ENCODE measurements around the gene SOX21.
"Not testable (repeated sequence)": the region's sequence is repeated elsewhere in the genome, so short reads cannot be mapped to it uniquely, and the experiment has no call there.

Gene SOX21

DNA sequence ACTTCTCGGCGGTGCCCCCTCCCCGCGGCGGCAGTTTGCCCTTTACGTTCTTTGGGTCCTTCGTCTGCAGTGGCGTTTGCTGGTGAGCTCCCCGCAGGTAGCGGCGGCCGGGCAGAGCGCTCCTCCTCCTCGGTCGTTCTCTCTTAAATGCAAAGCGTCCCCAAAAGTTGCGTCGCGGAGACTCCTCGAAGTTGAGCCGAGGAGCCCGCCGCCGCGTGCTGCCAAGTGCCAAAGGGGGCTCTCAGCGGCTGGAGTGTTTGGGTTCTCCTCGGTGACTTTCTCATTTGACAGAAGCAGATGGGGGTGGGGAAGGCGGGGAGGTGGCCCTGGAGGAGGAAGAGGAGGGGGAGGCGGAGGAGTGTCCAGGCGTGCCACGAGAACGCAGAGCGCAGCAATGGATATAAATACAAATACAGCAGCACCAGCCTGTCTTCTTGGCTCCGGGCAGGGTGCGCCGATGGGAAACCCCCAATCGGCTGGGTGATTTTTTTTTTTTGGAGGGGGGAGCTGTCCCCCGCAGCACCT lies at the start of gene SOX21:
Gene SOX21, minus strand, starts transcription at position 259 of the 525 bp plus-strand sequence. CDS start 496 bp downstream, outside the sequence.
- peak in 40 of 56 donors; percentile 12 to 70 (median 39) for DNase-seq

DNA sequence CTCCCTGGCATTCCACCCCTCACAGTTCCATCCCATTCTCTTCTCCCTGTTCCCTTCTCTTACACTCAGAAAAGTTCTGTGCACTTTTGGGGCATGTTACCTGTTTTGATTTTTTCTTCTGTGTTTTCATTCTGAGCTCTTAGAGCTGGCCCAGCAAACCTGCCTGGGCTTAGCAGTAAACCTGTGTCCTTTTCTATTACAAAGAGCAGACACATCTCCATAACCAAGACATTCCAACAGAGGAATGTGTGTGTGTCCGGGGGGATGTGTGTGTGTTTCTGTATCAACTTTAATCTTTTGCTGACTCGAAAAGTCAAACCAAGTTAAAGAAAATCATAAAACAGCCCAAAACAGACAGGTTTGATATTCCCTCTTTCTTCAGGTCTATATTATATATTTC lies 49.1 kb upstream of the SOX21 start:
- no peak for DNase-seq

DNA sequence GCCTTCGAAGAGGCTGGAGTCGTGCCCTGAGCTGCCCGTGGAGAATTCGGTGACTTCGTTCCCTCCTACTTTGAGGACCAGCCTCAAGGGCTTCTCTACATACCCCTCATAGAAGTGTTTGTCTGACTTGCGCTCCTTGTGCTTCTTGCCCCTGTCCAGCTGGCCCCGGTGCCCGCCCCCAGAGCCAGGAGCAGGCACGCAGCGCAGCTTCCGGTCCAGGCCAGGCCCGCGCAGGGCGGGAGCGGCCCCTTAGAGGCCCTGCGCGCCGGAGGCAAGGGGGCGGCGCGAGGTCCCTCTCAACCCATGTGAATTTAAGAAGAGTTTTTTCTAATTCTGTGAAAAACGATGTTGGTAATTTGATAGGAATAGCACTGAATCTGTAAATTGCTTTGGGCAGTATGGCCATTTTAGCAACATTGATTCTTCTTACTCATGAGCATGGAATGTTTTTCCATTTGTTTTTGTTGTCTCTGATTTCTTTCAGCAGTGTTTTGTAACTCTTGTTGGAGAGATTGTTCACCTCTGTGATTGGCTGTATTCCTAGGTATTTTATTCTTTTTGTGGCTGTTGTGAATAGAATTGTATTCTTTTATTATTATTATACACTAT lies 46.9 kb upstream of the SOX21 start:
- no peak for DNase-seq

DNA sequence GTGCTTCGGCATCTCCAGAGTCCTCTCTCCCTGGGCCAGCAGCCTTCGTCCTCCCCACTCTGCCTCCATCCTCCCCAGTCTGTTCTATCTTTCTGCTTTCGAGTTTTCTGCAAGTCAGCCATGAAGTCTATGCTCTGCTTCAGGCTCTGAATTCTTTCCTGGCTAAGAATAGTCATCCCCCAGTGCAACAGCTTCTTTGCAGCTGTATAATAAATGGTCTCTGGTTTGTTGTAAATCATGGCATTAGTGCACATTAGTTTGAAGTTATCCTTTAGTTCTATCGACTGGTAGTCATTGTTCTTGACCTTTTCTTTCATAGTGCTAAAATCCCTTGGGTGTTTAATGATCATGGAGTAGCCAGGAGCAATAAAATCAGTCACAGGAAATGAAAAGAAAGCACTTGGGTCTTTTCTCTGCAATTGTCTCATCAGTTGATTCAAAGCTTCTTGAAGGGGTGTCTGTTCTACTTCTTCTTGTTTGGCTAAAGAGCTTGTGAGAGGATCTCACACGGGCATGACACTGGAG lies 46.2 kb upstream of the SOX21 start:
- no peak for DNase-seq

DNA sequence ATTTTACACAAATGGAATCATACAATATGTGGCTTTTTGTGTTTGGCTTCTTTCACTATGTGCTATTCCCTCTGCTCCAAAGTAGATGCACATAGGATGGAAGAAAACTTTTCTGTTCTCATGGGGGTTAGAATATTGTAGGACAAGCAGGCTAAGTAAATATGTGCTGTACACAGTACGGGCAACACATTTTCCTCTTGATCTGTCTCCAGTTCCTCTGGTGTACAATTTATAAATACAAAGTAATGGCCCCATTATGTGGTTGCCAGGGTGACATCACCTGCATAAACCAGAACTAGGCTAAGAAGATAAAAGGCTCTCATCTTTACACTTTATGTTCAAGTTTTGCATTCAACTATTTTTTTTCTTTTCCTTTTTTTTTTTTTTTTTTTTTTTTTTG lies 41.0 kb upstream of the SOX21 start:
- no peak for DNase-seq

DNA sequence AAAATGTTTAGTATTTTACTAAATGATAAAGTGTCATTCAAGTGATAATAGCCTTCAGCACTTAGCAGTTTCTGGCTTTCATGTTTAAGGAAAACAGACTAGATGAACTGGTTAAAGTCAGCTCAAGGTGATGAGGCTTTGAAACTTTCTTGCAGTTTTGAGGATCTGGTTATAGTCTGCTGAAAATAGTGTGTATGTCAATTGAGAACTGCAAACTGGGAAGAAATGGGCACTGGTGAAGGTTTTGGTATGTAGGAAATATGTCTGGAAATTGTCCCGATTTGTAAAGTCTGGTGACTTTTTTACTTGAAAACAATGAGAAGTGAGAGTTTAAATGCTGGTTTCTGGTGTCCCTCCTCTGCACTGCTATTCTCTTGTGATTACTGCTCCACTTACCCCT lies 36.8 kb upstream of the SOX21 start:
- DNase-seq, result no peak

DNA sequence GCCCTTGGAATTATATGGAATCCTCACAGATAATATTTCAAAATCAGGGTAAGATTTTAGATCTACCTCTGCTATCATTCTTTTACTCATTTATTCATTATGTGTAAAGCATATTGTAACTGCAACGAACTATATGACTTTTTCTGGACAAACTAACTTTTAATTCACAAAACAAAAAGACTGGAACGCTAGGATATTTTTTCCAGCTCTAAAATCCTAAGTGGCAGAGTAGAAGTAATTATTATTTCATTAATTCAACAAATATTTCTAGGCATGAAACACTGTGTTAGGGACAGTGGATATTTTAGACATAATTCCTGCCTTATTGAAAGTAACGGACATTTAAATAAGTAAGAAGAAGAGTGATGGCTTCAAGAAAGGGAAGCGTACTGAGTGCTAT lies 26.9 kb upstream of the SOX21 start:
- DNase-seq, result no peak

DNA sequence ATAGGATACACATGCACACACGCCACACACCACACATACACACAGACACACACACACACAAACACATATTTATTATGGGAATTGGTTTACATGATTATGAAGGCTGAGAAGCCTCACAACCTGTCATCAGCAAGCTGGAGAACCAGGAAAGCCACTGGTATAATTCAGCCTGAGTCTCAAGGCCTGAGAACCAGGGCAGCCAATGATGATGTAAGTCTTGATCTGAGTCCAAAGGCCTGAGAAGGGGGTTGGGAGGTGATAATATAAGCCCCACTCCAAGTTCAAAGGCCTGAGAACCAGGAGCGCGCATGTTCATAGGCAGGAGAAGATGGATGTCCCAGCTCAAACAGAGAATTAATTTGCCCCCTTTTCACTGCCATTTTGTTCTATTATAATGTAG lies 18.7 kb upstream of the SOX21 start:
- DNase-seq, result no peak

DNA sequence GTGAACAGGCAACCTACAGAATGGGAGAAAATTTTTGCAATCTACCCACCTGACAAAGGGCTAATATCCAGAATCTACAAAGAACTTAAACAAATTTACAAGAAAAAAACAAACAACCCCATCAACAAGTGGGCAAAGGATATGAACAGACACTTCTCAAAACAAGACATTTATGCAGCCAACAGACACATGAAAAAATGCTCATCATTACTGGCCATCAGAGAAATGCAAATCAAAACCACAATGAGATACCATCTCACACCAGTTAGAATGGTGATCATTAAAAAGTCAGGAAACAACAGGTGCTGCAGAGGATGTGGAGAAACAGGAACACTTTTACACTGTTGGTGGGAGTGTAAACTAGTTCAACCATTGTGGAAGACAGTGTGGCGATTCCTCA lies 17.6 kb upstream of the SOX21 start:
- DNase-seq, result not testable (repeated sequence)

DNA sequence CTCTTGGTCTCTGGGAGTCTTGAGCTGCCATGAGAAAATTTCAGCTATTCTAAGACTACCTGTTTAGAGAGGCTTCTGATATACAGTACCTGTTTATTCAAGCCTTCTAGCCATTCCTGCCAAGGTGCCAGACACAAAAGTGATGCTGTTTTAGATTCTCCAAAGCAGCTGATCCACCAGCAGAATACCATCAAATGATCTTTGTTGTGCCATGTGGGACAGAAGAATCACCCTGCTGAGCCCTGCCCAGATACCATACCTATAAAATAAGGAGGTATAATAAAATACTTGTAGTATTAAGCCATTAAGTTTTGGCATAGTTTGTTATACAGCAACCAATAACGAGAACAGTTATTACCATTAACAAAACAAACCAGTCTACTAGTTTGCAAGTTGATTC lies 14.1 kb upstream of the SOX21 start:
- no peak for DNase-seq

DNA sequence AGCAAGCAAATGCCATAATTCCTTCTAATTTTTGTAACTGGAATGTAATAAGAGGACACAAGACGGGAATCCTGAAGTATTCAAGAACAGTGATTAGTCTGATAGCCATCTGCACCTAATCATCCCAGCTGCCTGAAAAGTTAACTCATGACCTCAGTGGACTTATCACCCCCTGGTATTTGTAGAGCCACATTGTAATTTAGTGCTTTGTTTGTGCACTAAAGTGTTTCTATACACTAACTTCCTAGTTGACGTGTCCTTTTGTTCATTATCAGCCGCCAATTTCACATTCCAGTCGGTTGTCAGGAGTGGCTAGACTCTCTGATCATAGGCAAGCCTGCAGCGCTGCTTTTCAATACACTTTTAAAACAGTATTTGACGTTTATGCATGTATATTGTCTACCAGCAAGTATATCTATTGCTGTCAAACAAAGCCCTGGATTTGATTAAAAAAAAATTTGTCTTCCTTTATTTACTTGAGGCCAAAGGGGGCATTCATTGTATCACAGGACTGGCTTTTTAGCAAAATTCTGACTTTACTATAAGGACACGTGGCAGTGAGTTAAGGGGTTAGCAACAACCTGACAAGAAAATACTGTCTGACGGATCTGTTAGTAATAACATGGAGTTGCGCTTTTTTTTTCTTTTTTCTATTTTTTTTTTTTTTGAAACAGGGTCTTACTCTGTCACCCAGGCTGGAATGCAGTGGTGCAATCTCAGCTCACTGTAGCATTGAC lies 10.4 kb upstream of the SOX21 start:
- DNase-seq, result no peak

DNA sequence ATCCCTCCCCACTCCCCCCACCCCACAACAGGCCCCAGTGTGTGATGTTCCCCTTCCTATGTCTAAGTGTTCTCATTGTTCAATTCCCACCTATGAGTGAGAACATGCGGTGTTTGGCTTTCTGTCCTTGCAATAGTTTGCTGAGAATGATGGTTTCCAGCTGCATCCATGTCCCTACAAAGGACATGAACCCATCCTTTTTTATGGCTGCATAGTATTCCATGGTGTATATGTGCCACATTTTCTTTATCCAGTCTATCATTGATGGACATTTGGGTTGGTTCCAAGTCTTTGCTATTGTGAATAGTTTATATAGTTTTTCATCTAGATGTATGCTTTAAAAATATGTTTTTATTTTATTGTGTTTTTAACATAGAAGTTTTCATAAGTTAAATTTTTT lies 6.4 kb upstream of the SOX21 start:
- not testable (repeated sequence) for DNase-seq

DNA sequence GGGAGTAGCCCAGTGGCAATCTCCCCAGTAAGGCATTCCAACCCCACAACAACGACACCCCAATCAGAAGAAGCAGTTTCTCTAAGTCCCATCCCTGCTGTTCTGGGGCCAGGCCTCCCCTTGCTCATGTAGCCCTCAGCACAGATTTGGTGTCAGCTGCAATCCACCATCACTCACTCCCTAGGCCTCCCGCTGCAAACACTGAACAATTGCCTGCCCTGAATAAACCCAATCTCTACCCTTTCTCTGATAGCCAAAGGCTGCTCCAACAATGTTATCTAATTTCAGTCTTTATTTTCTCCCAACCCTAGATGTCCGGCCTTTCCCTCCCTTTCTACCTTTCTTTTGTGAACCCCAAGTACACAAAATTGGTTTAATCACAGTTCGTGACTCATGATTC lies 5.6 kb upstream of the SOX21 start:
- DNase-seq, result no peak

DNA sequence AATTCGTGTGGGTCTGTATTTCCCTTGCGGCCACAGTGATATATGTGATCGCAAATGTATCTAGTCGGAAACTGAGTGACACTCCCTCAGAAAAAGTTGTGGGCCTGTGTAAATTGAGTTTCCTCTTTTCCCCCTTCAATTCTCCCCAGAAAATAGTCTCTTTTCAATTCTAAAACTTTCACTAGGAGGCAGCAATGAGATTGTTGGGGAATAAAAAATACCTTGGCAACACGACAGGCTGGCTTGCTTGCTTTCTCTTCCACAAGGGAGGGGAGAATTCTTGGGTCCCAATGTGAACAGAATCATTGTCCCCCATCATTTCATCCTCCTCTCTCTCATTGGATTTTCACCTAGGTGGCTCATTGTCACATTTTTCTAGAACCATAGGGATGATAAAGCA lies 3.7 kb upstream of the SOX21 start:
- DNase-seq, result no peak

DNA sequence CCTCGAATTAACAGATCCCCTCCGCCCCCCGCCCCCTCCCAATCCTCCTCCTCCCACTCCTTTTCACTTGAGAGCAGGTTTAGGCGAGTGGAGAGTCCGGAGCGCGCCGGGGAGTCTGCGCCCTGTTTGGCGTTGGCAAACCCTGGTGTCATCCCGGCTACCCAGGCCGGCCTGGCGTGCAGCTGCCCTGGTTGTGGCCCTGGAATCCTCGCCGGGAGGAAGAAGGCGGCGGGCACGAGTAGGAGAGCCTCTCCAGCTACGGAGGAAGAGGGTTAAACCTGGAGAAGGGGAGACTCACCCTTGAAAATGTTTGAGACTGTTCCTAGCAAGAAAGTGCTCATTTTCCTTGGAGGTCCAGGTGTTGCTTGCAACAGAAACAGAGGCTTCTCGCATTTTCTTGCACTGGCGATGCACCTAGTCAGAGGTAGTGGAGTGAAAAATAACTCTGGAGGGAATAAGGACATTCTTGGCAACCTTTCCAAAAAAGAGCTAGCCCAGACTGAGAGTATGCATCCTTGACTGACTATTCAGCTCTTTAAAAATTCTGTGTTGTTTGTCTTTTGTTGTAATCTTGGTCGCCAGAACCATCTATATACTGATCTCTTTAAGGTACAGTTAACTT lies 1.3 kb upstream of the SOX21 start:
- peak in 4 of 56 donors; percentile 18 to 67 (median 38) for DNase-seq

DNA sequence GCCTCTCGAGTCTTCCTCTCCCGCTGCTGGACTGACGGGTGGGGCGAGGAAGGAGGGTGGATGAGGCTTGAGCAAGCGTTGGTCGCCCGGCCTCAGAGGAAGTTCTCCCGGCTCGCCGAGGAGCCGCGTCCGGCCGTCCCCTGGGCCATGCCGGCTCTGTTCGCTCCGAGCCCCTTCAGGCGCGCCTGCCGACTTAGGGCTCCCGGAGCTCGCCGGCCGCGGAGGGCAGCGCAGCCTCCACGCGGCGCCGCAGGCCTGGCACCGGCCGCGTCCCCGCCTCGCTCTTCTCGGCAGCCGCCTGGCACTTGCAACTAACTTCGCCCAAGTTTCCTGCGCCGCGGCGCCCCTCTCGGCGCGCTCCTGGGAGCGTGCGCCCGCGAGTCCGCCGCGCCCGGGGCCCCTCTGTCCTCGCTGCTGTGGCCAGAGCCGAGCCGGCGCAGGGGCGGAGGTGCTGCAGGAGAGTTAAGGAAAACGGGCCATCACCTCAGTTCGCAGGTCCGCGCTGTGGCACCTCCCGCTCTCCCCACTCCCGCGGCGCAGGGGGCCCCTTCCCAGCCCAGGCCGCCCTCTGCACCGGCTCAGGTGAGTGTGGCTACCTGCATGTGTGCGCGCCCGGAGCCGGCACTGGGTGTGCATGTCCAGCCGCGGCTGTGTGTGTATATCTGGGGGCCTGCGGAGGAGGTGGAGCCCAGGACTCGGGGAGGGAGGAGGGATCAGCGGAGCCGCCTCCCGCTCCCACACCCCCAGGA lies 641 bp upstream of the SOX21 start:
- peak in 41 of 56 donors; percentile 5 to 76 (median 50) for DNase-seq

DNA sequence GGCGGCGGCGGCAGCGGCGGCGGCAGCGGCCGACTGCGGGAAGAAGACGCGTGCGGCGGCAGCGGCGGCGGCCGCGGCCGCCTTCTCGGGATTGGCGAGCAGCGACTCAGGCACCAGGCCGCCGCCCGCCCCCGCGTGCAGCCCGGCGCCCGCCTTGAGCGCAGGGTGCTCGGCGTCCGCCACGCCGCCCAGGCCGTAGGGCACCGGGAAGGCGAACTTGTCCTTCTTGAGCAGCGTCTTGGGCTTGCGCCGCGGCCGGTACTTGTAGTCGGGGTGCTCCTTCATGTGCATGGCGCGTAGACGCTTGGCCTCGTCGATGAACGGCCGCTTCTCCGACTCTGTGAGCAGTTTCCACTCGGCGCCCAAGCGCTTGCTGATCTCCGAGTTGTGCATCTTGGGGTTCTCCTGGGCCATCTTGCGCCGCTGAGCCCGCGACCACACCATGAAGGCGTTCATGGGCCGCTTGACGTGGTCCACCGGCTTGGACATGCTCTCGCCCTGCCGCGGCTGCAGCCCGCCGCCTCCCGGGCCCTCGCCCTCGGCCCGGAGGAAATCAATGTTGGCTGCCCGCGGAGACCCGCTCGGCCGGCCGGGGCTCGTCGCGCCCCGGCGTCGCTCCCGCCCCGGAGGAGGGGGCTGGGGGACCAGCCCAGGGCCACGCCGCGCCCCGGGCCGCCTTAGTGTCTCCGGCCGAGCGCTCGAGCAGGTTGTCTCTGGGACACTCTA lies 621 bp downstream of the SOX21 start:
- peak in 11 of 56 donors; percentile 1 to 69 (median 35) for DNase-seq

DNA sequence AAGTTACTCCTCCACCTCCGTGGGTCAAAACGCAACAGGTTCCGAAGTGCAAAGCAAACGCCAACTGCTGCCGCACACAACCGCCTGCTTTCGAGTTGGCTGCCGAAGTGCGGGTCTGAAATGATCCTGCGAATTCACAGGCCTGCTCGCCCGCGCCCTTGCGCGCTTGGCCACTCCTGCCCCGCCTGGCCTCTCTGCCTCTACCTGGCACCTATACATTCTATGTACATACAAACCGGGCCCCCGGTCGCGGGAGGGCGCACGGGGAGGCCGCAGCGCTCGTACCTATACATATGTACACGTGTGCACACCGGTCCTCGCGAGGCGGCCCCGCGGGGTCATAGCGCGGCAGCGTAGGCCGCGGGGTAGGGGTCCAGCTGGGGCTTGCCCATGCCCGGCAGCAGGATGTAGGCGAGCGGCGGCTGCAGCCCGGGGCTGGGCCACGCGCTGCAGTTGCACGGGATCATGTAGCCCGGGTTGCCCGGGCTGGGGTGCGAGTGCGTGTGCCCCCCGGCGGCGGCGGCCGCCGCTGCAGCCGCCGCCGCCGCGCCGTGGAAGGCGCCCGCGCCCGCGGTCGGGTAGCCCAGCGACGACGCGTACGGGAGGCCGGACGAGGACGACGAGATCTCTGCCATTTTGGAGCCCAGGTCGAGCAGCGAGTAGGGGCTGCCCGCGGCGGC lies 1.3 kb downstream of the SOX21 start:
- DNase-seq, result peak in 27 of 56 donors; percentile 7 to 77 (median 41)

DNA sequence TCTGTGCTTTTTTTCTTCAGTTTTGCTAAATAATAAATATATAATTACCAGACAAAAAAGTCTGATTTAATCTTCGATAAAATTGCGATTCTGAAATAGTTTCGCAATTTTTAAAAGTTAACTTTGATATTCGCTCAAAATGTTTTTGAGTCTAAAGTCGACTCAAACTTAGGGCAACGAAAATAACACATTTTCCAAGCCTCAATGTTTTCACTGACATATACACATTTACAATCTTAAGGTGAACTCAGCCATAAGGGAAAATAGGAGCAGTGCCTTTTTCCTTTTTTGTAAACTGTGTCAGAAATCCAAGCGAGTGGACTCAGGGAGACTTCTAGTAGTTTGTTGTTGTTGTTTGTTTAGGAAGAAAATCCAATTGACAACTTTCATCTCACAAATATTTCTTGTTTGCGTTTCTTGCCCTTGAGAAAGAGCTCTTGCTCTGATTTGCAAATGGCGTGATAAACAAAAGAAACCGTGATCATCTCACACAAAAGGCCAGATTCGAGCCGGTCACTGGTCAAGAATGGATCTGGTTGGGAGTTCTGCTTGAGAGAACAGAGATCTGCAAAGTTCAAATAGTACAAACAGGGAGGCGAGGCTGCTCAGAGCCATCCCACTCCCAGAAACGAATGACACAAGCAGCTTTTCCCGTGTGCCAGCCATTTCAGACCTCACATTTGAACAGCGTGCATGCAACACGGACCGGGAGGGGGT lies 2.1 kb downstream of the SOX21 start:
- DNase-seq, result peak in 12 of 56 donors; percentile 5 to 74 (median 38)
